Gastrocnemius medialis (tissue), 4 donors: ENCODE results near the gene KLC1.
"Not testable (repeated sequence)": the region's sequence is repeated elsewhere in the genome, so short reads cannot be mapped to it uniquely, and the experiment has no call there.

ENCODE experiments used
- POLR2A ChIP-seq, 2 donors: fragments of 450-650 bp; IDR thresholded peaks; one replicate each; pipeline ENCODE4 v1.6.1; 2017; ENCODE audit warnings: antibody characterized with exemption in 2 of 2, mild to moderate bottlenecking in 2 of 2, moderate library complexity in 2 of 2
- TF ChIP-seq, protein P1 (sequence below), 5 experiments: fragments of 450-650 bp in 3 of 5; fragments of 200-600 bp in 2 of 5; sonication (generic) in 2 of 5; IDR thresholded peaks in 4 of 5; conservative IDR thresholded peaks in 1 of 5; 1 replicate in 4 of 5; 2 replicates in 1 of 5; pipeline ENCODE4 v1.5.1; 2016 to 2019; ENCODE audit warnings: antibody characterized with exemption in 5 of 5, mild to moderate bottlenecking in 3 of 5, moderate library complexity in 3 of 5

DNA sequence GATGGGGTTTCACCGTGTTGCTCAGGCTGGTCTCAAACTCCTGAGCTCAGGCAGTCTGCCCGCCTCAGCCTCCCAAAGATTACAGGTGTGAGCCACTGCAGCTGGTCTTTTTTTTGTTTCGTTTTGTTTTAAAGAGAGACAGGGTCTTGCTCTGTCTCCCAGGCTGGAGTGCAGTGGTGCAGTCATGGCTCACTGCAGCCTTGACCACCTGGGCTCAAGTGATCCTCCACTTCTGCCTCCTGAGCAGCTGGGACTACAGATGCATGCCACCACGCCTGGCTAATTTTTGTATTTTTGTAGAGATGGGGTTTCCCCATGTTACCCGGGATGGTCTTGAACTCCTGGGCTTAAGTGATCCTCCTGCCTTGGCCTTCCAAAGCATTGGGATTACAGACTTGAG is 62.6 kb downstream of the KLC1 start:
- TF ChIP-seq, protein P1, sequence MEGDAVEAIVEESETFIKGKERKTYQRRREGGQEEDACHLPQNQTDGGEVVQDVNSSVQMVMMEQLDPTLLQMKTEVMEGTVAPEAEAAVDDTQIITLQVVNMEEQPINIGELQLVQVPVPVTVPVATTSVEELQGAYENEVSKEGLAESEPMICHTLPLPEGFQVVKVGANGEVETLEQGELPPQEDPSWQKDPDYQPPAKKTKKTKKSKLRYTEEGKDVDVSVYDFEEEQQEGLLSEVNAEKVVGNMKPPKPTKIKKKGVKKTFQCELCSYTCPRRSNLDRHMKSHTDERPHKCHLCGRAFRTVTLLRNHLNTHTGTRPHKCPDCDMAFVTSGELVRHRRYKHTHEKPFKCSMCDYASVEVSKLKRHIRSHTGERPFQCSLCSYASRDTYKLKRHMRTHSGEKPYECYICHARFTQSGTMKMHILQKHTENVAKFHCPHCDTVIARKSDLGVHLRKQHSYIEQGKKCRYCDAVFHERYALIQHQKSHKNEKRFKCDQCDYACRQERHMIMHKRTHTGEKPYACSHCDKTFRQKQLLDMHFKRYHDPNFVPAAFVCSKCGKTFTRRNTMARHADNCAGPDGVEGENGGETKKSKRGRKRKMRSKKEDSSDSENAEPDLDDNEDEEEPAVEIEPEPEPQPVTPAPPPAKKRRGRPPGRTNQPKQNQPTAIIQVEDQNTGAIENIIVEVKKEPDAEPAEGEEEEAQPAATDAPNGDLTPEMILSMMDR (IDR thresholded peaks at IDR 0.05 in 4 of 5, conservative IDR thresholded peaks at IDR 0.05 in 1 of 5), result not testable (repeated sequence)
- TF ChIP-seq POLR2A (IDR thresholded peaks at IDR 0.05), result not testable (repeated sequence)
